A549 (cell line): ENCODE data around the gene P2RY14.

Experiments
- CEBPB ChIP-seq, 2 experiments: fragments of >200 bp in 1 of 2; sonication (Bioruptor Twin) in 1 of 2; formaldehyde crosslinking in 1 of 2; IDR thresholded peaks; 2 replicates each; pipeline ENCODE4 v1.6.1; 2012 to 2016
- CTCF ChIP-seq: fragments of >200 bp; sonication (Bioruptor Twin); formaldehyde crosslinking; IDR thresholded peaks from 3 replicates; pipeline ENCODE4 v1.5.1; 2016
- EP300 ChIP-seq, 2 experiments: fragments of >200 bp; sonication (Bioruptor Twin); formaldehyde crosslinking; IDR thresholded peaks; 2 replicates in 1 of 2; 3 replicates in 1 of 2; pipeline ENCODE4 v1.6.1; 2016 to 2017
- FOSL2 ChIP-seq, 2 experiments: fragments of 450-650 bp in 1 of 2; fragments of >200 bp in 1 of 2; sonication (Bioruptor Twin) in 1 of 2; formaldehyde crosslinking; IDR thresholded peaks; 2 replicates each; pipeline versions ENCODE4 v1.5.0 to v1.6.1; 2016 to 2020; ENCODE audit warnings: mild to moderate bottlenecking in 1 of 2, moderate library complexity in 1 of 2
- NPAS2 ChIP-seq: fragments of 250-450 bp; sonication (Bioruptor Pico); IDR thresholded peaks from 2 replicates; pipeline ENCODE4 v1.8.0; 2022; ENCODE audit warnings: mild to moderate bottlenecking, moderate library complexity, borderline replicate concordance
- NR3C1 ChIP-seq: fragments of >200 bp; sonication (Bioruptor Twin); formaldehyde crosslinking; IDR thresholded peaks from 3 replicates; pipeline ENCODE4 v1.6.1; 2017
- POLR2A ChIP-seq: IDR thresholded peaks from 2 replicates; pipeline ENCODE4 v1.6.1; 2012; ENCODE audit warnings: mild to moderate bottlenecking, low read length
- RCOR1 ChIP-seq: fragments of 150-350 bp; IDR thresholded peaks from 2 replicates; pipeline ENCODE4 v1.6.1; 2014; ENCODE audit warnings: antibody characterized with exemption, low read length, low read depth
- REST ChIP-seq: fragments of 200-600 bp; sonication (generic); IDR thresholded peaks from 2 replicates; pipeline ENCODE4 v1.6.1; 2016; ENCODE audit warnings: antibody characterized with exemption, mild to moderate bottlenecking, moderate library complexity
- RNF2 ChIP-seq: fragments of 200-600 bp; sonication (generic); IDR thresholded peaks from 2 replicates; pipeline ENCODE4 v1.6.1; 2016; ENCODE audit warnings: low read depth, mild to moderate bottlenecking, antibody characterized with exemption, moderate library complexity, borderline replicate concordance
- SMC3 ChIP-seq: fragments of >200 bp; sonication (Bioruptor Twin); formaldehyde crosslinking; IDR thresholded peaks from 3 replicates; pipeline ENCODE4 v1.6.1; 2018; ENCODE audit warnings: inconsistent platforms

- no peak for TF ChIP-seq NR3C1
- TF ChIP-seq NPAS2 (CRISPR knock-in tag): no peak
- TF ChIP-seq CTCF: no peak
- TF ChIP-seq CEBPB (IDR thresholded peaks at IDR 0.05): no peak
- no peak for TF ChIP-seq POLR2A
- TF ChIP-seq RNF2: no peak
- TF ChIP-seq EP300 (IDR thresholded peaks at IDR 0.05): no peak
- TF ChIP-seq REST: no peak
- no peak for TF ChIP-seq SMC3
- no peak for TF ChIP-seq RCOR1
- no peak for TF ChIP-seq FOSL2 (IDR thresholded peaks at IDR 0.05)
- no peak for TF ChIP-seq FOSL2 (CRISPR knock-in tag; IDR thresholded peaks at IDR 0.05)
Measured at GRCh38 chr3:151206201-151206600, 72.1 kb downstream of the P2RY14 start.
